Measurements from ENCODE around the gene RBM12.

DNA sequence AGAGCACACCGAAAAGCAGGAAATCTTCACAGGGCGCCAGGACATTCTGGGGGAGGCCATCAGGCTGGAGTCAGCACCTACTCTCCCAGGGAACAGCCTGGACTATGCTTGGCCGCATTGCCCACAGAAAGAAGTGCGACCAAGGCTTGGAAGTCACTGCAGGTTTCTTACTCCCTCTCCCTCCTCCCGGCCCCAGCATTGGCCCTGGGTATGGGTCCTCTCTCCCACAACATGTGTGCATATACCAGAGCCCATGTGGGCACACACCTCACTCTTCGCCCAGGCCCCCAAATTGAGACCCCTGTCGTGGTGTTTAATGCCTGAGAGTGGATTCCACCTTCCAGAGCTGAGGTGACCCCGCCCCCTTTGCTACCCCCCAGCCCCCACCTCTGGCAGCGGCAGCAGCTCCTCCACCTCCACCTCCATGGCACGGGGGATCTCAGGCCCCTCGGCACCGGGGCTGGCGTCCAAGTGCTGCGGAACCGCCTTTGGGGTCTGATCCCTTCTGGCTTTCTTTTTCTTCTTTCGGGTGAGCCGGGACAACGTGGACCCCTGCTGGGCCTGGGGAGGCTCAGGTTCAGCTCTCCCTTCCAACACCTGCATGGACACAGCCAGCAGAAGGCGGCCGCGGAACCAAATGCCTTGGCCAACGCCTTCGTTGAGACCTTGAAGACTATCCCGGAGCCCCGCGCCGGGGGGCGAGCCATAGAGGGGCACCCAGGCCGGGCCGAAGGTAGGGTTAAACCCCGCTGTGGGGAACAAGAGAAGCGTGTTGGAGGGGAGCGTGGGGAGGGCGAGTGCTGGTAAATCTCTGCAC, 64.3 kb downstream of the RBM12 start:
- TF ChIP-seq, protein P1, sequence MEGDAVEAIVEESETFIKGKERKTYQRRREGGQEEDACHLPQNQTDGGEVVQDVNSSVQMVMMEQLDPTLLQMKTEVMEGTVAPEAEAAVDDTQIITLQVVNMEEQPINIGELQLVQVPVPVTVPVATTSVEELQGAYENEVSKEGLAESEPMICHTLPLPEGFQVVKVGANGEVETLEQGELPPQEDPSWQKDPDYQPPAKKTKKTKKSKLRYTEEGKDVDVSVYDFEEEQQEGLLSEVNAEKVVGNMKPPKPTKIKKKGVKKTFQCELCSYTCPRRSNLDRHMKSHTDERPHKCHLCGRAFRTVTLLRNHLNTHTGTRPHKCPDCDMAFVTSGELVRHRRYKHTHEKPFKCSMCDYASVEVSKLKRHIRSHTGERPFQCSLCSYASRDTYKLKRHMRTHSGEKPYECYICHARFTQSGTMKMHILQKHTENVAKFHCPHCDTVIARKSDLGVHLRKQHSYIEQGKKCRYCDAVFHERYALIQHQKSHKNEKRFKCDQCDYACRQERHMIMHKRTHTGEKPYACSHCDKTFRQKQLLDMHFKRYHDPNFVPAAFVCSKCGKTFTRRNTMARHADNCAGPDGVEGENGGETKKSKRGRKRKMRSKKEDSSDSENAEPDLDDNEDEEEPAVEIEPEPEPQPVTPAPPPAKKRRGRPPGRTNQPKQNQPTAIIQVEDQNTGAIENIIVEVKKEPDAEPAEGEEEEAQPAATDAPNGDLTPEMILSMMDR (IDR thresholded peaks at IDR 0.05), result no peak
- TF ChIP-seq POLR2A (IDR thresholded peaks at IDR 0.05), result no peak

Measured in heart left ventricle (tissue), 13 donors.